ENCODE results near the gene AIRE.
A peak's percentile ranks its signal among the peaks of the same experiment; 100 is the strongest.

The AIRE gene

DNA sequence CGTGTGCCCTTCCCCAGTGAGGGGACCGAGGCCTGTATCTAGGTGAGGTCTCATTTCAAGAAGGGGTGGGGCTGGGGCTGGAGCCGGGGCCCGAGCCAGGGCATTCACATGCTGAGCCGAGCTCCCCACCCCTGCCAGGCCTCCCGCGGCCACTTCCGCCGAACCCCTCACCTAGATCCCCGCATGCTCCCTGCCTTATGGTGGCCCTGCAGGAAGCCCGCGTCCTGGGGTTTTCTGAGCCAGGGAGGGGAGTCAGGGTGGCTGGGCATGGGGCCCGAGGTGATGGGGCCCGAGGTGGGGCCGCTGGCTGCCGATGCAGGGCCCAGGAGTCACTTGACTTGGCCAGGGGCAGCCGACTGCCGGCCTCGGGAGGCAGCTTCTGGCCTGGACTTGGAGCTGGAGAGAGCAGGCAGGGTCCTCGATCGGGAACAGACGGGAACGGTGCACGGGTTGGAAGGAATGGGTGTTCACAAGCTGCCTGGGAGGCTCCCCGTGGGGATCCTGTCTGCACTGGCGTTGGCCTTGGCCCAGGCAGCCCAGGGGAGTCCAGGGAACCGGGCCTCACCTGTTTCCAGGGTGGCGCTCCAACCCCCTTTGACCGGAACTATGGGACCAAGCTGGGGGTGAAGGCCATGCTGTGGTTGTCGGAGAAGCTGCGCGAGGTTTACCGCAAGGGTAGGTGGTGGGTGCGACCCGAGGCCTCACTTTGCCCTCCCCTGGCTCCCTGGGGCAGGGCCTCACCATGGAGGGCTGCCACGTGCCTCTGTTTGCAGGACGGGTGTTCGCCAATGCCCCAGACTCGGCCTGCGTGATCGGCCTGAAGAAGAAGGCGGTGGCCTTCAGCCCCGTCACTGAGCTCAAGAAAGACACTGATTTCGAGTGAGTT is 40.0 kb downstream of the AIRE start:
- DNase-seq, result no peak

- no peak for DNase-seq
Measured at GRCh38 chr21:44326272-44326647, 40.6 kb downstream of the AIRE start.

- DNase-seq, result no peak
Measured at GRCh38 chr21:44326716-44327602, 41.3 kb downstream of the AIRE start.

- no peak for DNase-seq
Measured at GRCh38 chr21:44327603-44327974, 41.9 kb downstream of the AIRE start.

DNA sequence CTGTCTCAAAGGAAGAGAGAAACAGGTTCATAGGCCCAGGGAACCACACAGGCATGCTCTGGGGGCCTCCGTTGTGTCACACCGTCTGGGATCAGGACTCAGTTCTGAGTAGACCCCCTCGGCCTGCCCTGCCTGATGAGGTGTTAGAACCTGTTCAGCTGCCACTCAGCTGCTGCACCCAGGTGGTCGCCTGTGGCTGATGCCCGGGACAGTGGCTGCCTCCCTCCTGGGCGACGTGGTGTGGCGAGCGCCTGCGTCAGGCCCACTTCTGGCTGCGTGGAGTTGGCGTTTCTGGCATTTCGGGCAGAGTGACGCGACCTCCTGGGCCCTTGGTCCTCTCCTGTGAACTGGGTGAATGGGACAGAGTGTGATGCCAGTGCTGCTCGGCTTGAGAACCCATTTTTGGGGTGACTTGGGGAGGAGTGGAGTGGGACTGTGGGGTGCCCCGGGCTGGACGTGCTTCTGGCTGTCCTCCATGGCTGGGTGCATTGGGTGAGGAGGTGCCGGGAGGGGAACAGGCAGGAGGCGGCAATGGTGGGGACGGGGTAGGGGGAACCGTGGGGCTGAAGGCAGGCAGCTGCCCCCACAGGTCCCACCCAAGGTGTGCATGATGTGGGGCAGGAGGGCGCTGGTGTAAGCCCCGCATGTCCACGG is 42.7 kb downstream of the AIRE start:
- no peak for DNase-seq

DNA sequence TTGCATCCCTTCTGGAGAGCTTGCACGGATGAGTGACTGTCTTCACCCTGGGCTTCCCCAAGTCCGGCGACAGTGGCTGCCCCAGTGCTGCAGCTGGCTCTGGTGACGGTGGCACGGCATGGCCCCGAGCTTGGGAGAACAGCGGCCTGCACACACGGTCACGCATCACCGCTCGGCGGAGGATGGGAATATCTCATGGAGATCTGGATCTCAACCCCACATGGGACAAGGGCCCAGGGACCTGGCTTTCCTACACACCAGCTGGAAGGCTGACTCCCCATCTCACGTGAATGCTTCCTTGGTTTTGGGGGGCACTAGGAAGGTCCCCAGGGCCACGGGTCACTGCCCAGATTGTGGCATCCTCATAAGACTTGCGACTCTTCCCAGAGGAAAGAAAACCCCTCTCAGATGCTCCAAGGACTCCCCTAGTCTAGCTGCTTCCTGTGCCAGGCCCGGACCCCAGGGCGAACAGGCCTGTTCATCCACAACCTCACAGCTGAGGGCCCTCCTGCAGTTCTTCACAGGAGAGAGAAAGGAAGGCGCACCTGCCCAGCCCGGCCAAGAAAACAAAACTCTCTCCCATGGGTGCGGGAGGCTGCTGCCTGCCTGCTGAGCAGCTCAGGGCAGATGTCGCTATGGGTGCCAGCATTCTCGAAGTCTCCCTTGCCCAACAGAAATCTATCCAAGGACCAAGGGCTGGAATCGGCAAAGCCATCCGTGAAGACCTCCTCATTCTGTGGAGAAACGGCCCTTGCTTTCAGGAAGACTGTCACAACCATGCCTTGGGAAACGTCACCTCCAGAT is 43.6 kb downstream of the AIRE start:
- no peak for DNase-seq

GRCh38 chr21:44329971-44330681 is 44.5 kb downstream of the AIRE start:
- DNase-seq, result no peak

DNA sequence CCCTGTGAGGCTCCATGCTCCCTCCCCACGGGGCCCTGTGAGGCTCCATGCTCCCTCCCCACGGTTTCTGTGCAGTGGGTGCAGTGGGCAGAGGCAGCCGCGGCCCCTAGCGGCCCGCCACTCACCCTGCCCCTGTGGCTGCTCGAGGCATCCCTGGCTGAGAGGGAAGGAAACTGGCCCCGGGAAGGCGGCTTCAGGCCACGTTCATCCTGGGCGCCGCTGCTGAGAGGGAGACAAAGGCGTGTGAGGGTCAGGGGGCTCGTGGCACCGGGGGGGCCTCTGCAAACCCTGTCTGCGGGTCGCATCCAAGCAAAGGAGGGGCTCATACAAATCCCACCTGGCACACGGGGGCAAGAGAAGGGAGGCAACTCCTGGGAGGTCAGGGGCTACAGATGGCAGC is 45.0 kb downstream of the AIRE start:
- DNase-seq, result no peak

DNA sequence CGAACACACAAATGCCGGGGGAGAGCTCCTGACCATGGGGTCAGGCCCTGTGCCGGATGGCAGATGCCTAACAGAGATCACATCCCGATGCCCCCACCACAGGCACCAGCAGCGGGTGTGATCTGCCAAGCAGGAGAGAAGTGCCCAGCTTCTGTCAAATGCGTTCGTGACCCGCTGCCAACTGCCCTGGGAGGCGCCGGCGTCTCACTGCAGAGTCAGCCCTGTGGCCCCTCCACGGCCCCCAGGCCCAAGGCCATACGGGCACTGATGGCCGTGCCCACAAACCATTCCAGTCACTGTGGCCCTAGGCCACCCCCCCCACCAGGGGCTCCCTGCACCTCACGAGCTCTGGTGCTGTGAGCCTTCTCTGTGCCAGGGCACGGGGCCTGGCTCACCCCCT is 45.5 kb downstream of the AIRE start:
- DNase-seq, result no peak

GRCh38 chr21:44331650-44332307 is 46.1 kb downstream of the AIRE start:
- DNase-seq, result peak; percentile 84

DNA sequence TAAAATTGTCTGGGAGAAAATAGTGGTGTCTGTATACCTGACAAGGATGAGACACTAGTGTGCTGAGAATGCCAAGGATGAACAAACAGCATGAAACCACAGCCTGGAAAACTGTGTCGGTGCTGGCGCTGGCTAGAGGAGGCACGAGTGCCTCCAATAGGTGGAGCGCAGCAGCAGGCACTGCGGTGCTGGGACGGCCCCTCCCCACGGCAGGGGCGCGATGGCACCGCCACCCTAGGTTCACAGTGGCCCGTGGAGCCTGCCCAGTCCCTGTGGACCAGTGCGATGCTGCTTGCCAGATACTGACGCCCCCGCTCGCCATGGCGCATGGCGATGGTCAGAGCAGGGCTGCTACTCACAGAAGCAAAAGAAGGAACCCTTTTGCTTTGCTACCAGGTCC is 46.7 kb downstream of the AIRE start:
- DNase-seq, result peak; percentile 82

- DNase-seq, result no peak
Measured at GRCh38 chr21:44332965-44333364, 47.3 kb downstream of the AIRE start.

GRCh38 chr21:44333509-44334328 is 48.0 kb downstream of the AIRE start:
- DNase-seq, result no peak

DNA sequence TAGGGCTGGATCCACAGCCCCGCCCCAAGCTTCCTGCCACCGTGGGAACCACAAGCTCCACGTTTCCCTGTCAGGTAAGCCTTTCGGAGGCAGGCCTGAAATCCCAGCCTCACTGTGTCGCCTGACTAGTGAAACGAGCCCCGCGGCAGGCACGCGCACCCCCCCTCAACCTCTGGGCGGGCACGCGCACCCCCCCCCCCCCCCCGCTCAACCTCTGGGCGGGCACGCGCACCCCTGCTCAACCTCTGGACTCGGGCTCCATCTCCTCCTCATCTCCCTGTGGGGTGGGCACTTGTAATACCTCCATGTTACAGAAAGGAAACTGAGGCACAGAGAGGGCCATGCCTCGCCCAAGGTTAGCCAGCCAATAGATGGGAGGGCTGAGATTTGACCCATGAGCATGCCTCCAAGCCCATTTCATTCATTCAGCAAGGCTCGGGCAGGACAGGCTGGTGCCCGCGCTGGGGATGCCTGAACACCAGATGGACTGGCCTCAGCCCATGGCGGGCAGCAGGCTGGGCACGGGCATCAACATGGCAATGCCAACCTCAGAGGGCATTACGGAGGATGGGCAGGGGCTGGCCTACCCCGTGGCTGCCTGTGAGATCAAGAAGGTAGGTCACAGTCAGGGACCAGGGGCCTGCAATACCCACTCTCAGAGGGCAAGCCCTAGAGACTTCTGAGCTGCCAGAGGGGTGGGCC is 48.8 kb downstream of the AIRE start:
- DNase-seq, result no peak

DNA sequence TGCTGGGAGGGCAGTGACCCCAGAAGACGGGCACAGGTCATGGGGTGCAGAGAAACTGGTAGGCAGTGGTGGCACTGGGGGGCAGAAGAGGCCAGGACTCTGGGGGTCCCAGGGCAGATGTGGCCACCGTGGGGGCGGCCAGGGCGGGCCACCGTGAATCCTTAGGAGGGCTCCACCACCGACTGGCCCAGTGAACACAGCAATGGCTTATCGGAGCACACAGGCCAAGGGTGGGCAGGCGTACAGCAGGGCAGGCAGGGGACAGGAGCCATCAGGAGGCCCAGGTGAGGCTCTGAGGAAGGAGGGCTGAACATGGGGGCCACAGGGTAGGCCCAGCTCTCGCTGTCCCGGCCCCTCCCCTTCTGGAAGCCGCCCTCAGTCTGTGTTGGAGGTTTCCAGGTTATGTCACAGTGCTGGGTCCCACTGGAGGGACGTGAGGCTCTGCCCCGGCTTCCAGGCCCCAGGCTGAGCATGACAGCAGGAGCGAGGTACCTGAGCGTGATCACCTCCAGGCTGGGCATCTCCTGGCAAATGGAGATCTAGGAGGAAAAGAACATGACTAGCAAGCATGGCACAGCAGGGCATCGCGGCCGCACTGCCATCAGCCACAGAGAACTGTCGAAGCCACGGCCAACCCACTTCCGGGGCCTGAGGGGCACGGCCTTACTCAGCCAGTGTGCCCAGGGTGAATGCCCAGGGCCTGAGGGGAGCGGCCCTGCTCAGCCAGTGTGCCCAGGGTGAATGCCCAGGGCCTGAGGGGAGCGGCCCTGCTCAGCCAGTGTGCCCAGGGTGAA is 49.8 kb downstream of the AIRE start:
- no peak for DNase-seq

GRCh38 chr21:44337449-44337848 is 51.8 kb downstream of the AIRE start:
- no peak for DNase-seq

DNA sequence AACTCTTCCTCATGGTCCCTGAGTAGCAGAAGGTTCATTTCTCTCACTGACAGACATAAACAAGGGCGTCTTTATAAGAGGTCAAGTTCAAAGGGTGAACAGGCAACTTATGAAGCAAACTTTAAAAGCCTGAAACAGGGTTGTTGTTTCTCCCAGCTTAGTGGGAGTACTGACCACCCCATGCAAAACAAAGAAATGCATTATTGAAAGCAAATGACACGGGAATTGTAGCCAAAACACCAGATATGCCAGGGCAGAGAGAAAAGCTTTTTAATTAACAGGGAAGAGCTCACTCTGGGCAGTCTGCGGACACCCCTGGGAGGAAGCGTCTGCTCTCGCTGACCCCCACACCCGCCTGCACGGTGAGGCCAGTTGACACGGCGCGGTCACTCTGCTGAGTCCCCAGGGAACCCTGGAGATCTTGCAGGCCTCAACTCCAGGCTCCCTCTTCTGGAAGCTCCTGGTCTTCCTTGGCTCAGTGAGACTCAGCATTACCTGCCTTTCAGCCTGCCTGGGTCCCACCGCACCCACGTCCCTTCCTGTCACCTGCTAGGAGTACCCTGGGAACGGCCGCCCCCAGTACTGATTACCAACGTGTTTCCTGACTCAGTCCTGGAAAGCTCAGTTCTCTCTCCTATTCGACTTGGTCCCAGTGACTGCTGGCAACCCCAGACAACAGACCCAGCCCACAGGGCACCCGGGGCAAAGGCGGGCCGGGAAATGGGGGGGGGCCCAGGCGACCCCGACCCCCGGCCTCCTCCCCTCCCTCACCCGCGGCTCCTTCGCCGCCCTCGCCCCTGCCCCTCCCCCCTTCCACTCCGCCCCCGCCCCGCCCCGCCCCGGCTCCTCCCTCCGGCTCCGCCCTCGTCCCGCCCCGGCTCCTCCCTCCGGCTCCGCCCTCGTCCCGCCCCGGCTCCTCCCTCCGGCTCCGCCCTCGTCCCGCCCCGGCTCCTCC is 52.5 kb downstream of the AIRE start:
- DNase-seq, result no peak
